GM18867 (cell line): Measurements from ENCODE around the gene PRIMPOL.

Source experiments
- ATAC-seq: cut with Tn5 transposase; IDR thresholded peaks from one replicate; pipeline ENCODE4 v1.9.1; 2021; ENCODE audit warnings: mild to moderate bottlenecking, moderate library complexity; ENCODE audit not compliant: unreplicated experiment

PRIMPOL gene

DNA sequence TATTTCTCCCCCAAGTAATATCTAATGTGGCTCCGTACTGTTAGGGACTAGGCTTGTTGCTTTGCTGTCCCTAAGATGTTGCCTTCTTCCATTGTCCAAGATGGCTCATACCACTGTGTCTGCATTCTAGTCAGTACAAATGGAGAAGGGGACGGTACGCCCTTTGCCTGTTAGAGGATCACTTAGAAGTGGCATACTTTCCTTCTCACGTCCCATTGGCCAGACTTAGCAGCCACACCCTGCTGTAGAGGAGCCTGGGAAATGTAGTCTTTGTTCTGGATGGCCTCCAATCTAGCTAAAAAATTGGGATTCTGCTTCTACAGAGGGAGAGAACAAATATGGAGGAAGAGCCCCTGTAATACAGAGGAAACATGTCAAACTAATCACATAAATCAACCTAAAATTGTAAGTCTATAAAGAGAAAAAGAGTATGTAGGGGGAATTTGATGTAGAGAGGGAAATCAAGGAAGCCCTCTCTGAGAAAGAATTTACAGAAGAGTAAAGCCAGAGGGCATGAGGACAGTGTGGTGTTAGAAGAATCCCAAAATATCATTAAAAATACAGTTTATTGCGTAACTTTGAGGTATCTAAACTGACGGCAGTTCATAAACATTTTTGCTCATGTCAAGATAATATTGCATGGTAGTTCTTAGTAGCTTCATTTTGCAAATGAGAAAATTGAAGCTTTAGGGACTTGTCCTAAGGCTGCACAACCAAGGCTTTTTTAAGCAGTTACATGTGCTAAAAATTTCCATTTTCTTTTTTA lies 15.1 kb downstream of the PRIMPOL start:
- ATAC-seq, result no peak

- no peak for ATAC-seq
Observed at GRCh38 chr4:184666670-184667069, 17.1 kb downstream of the PRIMPOL start.

- no peak for ATAC-seq
Observed at GRCh38 chr4:184668096-184668495, 18.6 kb downstream of the PRIMPOL start.

- ATAC-seq, result no peak
Observed at GRCh38 chr4:184668511-184669114, 19.1 kb downstream of the PRIMPOL start.

GRCh38 chr4:184669251-184669650 lies 19.7 kb downstream of the PRIMPOL start:
- no peak for ATAC-seq

DNA sequence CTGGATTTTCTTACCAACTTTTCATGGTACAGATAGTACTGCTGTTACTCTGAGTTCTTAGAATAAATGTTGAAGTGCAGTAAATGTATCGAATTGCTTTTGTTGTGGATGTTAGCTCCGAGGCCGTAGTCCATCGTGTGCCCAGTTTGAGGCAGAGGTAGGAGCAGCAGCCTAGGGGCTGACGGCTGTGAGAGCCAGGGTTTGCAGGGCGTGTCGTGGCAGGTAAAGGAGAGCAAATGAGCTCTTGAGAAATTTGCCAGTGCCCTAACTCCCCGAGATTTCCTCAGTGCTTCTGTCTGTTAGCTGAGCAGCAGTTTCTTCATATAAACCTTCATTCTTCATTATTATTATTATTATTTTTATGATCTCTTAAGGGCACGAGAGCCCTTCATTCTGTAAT lies 21.6 kb downstream of the PRIMPOL start:
- no peak for ATAC-seq

- ATAC-seq, result no peak
Observed at GRCh38 chr4:184672741-184673140, 23.2 kb downstream of the PRIMPOL start.

- ATAC-seq, result no peak
Observed at GRCh38 chr4:184674011-184674410, 24.5 kb downstream of the PRIMPOL start.

- ATAC-seq, result no peak
Observed at GRCh38 chr4:184675018-184675417, 25.5 kb downstream of the PRIMPOL start.

DNA sequence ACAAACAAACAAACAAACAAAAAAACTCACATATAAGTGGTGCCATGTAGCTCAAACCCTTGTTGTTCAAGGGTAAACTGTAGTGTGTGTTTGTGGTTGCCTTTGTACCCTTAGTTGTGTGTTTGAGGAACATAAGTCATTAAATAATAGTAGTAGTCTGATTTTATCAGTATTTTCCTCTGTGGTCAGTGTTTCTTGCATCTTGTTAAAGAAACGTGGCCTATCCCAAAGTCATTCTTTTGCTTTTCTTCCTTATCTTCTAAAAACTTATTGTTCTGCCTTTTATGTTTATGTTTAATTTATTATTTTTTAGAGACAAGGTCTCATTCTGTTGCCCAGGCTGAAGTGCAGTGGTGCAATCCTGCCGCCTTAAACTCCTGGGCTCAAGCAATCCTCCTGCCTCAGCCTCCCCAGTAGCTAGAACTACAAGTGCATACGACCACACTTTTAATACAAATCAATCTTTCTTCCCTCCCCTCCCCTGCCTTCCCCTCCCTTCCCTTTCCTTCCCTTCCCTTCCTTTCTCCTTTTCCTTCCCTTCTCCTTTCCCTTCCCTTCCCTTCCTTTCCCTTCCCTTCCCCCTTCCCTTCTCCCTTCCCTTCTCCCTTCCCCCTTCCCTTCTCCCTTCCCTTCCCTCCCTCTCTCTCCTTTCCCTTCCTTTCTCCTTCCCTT lies 26.4 kb downstream of the PRIMPOL start:
- ATAC-seq, result no peak

- no peak for ATAC-seq
Observed at GRCh38 chr4:184680698-184681097, 31.2 kb downstream of the PRIMPOL start.

- ATAC-seq, result no peak
Observed at GRCh38 chr4:184681916-184682315, 32.4 kb downstream of the PRIMPOL start.

DNA sequence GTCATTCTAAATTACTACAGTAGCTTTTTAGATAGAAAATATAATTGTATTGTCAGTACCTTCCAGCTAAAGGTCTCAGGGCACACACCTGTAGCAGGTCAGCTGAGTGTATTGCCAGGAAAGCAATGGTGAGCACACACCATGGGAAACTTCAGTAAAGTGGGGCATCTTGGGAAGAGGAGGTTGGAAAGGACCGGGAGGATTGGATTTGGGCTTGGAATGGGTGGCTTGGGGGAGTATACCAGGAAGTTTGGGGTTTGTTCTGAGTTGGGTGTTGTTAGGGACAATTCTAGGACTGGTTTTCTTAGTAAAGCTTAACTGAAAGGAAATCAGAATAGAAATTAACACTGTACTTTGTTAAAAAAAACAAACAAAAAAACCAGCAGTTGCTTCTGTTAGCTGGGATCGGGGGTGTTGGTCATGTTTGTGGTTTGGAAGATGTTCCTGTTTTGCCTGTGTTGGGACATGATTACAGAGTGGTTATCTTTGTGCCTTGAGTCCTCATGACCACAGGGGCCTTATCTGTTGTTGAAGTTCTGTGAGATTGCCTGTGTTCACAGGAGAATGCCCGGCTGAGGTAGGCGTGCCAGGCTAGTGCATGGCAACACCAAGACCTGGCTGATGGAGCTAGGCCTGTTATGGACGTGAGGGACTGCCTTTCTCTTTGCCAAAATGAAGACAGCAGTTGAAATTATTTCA lies 35.1 kb downstream of the PRIMPOL start:
- no peak for ATAC-seq

GRCh38 chr4:184688005-184688404 lies 38.5 kb downstream of the PRIMPOL start:
- no peak for ATAC-seq

DNA sequence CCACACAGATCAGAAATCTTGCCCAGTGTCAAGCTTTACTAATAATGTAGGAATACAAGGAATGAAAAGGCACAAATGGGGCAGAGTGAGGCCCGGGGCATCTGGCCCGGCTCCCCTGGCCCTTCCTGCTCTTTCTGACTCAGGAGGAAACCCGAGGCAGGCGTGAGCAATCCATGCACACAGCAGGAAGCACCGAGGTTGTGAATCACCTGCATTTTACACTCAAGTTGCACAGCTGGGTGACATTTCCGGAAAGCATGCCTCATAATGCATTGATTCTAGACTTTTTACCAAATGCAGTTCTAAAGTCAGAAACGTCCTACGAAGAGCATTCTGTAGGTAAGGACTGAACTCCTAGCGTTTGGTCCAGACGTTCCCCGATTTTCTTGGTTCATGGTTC lies 38.9 kb downstream of the PRIMPOL start:
- no peak for ATAC-seq

- ATAC-seq, result no peak
Observed at GRCh38 chr4:184689681-184690080, 40.1 kb downstream of the PRIMPOL start.

- ATAC-seq, result no peak
Observed at GRCh38 chr4:184693056-184693455, 43.5 kb downstream of the PRIMPOL start.

DNA sequence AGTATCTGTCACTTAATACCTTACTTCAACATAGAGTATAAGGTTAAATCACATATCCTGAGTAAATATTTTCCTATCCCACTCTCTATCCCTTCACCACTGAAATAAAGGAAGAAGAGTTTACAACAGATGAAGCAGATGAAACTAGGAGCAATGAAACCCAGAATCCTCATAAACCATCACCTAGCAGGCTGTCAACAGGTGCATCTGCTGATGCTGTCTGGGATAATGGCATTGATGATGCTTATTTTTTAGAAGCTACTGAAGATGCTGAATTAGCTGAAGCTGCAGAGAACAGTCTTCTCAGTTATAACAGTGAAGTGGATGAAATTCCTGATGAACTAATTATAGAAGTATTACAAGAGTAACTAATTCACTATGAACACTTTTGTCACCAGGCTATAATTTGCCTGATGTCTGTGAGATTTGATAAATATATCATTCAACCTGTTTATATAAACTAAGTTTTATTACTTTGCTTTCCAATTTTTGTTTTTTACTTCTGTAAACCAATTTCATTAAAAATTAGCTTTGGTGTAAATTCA lies 44.9 kb downstream of the PRIMPOL start:
- no peak for ATAC-seq

- ATAC-seq, result no peak
Observed at GRCh38 chr4:184695178-184695896, 45.8 kb downstream of the PRIMPOL start.

DNA sequence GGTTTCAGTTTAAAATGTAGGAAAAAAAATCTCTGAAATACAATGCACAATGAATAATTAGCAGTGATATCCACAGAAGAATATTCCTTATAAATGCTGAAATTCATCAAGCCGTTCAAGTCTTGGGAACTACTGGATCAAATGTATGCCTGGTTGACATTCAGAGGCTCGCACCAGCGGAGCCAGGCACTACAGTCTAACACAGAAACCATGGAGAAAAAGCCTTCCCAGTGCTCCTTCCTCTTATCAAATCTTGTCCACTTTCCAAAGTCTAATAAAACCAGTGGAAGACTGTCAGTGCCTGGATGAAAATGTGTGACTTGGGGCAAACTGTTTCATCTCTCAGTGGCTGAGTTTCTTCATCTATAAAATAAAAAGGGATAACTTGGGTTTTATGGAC lies 48.4 kb downstream of the PRIMPOL start:
- no peak for ATAC-seq

DNA sequence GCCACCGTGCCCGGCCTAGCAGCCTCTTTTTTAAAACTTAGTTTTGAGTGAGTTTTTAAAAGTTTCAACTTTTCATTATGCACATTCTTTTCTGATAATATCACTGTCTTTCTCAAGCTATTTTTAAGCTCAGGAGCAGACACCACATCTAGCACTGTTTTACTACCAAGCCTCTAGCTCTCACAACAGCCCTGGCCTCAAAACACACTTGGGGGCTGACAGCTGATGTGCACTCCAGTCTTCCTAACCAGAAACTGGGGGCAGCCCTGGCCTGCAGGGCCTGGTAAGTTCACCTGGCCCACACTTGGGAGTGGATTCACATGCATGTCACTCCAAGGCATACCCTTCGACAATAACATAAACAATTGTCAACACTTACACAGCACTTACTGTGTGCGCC lies 50.4 kb downstream of the PRIMPOL start:
- no peak for ATAC-seq
